Measurements from ENCODE around the gene PRRG2. TPM values are rescaled to one million over a fixed set of nuclear protein-coding genes. Genes with fewer than 3 reads are reported as not detected.
A peak's percentile ranks its signal among the peaks of the same experiment; 100 is the strongest.

The PRRG2 gene
- total and polyA plus RNA-seq, 12 donors, result 0.34 to 2.4 (median 0.72) TPM

DNA sequence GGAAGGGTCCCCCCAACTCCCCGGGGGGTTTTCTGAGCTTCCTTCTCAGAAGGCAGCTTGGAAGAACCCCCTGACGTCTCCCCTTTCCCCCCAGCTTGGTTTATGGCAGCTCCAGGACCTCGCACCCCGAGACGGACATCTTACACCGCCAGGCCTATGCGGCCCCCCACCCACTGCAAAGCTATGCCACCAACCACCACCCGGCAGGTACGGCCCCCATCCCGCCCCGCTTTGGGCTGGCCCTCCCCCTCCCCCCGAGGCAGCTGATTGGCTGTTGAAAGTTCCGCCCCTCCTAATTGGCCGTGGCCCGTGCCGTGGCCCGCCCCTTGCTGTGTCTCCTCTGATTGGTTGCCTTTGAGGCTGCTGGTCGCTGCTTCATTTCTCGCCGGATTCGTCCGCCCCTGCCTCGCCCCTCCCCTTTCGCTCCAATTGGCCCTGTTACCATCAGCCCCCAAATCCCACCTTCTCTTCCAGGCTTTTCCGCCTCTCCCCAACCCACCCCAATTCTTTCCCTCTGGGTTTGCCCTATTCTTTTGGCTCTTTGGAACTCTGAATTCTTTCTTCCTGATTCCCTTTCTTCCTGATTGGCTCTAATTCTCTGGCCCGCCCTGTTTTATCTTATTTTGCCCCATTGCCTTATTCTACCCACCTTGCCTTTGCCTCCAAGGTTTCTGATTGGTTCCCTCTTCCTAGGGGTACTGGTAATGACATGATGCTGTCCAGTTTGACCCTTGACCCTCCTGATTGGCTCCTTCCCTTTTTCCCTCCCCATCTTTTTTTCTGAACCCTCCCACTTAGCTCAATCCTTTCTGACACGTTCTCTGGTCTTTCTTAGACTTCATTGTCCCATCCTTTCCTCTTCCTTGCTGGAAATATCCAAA is 12.4 kb downstream of the PRRG2 start:
- Histone ChIP-seq H3K36me3 (peaks cover 7 to 51% (median 25%) of the 10 kb centered on the region in 9 donors), H3K4me1 (peaks cover 6 to 37% (median 22%) of the 10 kb centered on the region in 9 donors), H3K4me3 (peak overlapping the region in 9 of 10 donors; percentile 73 to 89 (median 82)), H3K27me3 (no peaks in the 10 kb centered on the region), H3K27ac (peak overlapping the region in 9 of 10 donors; percentile 43 to 98 (median 91)), H3K9me3 (no peaks in the 10 kb centered on the region)
- 12 to 19% methylated on average over 26 to 27 of the region's 27 CpGs for WGBS, 2 donors
- TF ChIP-seq, protein P1, sequence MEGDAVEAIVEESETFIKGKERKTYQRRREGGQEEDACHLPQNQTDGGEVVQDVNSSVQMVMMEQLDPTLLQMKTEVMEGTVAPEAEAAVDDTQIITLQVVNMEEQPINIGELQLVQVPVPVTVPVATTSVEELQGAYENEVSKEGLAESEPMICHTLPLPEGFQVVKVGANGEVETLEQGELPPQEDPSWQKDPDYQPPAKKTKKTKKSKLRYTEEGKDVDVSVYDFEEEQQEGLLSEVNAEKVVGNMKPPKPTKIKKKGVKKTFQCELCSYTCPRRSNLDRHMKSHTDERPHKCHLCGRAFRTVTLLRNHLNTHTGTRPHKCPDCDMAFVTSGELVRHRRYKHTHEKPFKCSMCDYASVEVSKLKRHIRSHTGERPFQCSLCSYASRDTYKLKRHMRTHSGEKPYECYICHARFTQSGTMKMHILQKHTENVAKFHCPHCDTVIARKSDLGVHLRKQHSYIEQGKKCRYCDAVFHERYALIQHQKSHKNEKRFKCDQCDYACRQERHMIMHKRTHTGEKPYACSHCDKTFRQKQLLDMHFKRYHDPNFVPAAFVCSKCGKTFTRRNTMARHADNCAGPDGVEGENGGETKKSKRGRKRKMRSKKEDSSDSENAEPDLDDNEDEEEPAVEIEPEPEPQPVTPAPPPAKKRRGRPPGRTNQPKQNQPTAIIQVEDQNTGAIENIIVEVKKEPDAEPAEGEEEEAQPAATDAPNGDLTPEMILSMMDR (IDR thresholded peaks at IDR 0.05), result no peak
- intact Hi-C loops (cut with DNase I), result loop anchor here in 7 of 10 donors (1.0 to 10.0 kb wide), 7 partner anchors 44 to 84 kb away; partner anchors contain the start of genes PRMT1 (in 3 of the 7), BCL2L12 (in 2 of the 7) and IRF3 (in 2 of the 7)
- ATAC-seq (peak; percentile 46 to 76 (median 66)), DNase-seq (peak; percentile 92 to 95)

DNA sequence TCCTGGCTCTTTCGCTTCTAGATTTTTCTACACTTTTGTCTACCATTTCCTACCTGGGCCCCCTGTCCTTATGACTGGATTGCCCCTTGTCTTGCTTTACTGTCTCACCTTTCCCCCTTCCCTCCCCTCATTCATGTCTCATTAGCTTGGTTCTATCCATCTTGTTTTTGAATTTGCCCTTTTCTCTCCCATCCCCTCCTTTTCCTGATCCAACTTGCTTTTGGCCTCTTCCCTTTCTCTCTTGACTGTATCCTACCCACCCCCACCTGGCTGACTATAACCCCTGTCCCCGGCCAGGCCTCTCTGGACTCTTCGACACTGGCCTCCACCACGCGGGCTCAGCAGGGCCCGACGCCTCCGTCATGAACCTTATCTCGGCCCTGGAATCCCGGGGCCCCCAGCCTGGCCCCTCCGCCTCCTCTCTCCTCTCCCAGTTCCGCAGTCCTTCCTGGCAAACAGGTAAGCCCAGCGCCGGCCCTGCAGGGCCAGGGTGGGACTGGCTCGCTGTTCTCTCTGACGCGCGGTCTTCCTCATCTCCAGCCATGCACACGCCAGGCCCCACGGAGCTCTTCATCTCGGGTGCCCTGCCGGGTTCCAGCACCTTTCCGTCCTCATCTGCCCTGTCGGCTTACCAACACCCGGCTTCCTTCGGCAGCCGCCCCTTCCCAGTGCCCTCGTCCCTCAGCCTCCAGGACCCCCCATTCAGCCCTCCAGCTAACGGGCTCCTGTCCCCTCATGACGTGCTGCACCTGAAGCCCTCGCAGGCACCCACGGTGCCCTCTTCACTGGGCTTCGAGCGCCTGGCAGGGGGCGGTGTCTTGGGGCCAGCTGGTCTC is 13.3 kb downstream of the PRRG2 start:
- H3K4me3 ChIP-seq, result no peak overlapping the region

DNA sequence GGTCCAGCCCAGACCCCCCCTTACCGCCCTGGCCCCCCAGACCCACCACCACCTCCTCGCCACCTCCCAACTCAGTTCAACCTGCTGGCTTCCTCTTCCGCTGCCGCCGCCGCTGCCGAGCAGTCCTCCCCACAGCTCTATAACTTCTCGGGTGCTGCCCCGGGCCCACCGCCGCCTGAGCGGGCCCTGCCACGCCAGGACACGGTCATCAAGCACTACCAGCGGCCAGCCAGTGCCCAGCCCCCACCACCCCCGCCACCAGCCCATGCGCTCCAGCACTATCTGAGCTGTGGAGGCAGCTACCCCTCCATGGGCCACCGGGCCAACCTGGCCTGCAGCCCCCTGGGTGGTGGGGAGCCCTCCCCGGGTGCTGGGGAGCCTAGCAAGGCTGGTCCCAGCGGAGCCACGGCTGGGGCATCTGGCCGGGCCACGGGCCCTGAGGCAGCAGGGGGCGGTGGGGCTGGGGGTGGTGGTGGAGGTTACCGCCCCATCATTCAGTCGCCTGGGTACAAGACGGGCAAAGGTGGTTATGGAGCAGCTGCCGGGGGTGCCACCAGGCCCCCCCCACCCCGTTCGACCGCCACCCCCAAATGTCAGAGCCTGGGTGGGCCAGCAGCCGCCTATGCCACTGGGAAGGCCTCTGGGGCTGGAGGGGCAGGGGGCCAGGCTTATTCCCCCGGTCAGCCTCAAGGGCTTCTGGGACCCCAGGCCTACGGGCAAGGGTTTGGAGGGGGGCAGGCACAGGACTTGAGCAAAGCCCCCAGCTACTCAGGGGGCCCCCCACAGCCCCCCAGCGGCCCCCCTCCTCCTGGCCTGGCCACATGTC is 14.1 kb downstream of the PRRG2 start:
- H3K36me3 ChIP-seq, result peaks cover 7 to 68% (median 37%) of the 10 kb centered on the region in 9 donors
- ATAC-seq (no peak), DNase-seq (no peak)
- TF ChIP-seq, protein P1 (IDR thresholded peaks at IDR 0.05), result no peak
- no peaks in the 10 kb centered on the region for H3K27me3 ChIP-seq
- 92 to 93% methylated on average over 35 of the region's 35 CpGs for WGBS, 2 donors
- intact Hi-C loops (cut with DNase I), result loop anchor here in 7 of 10 donors (5.0 to 10.0 kb wide), 5 partner anchors 42 to 82 kb away; partner anchors contain the start of genes PRMT1 (in 3 of the 7), BCL2L12 (in 2 of the 7) and IRF3 (in 2 of the 7)
- H3K4me3 ChIP-seq, result no peak overlapping the region
- no peaks in the 10 kb centered on the region for H3K9me3 ChIP-seq
- peaks cover 6 to 31% (median 22%) of the 10 kb centered on the region in 9 donors for H3K4me1 ChIP-seq
- no peak overlapping the region for H3K27ac ChIP-seq

More for the DNA sequence above, 13.3 kb downstream of the PRRG2 start:
- Histone ChIP-seq H3K27ac (peak overlapping the region in 4 of 10 donors; percentile 37 to 98 (median 84)), H3K9me3 (no peaks in the 10 kb centered on the region), H3K36me3 (peaks cover 7 to 60% (median 31%) of the 10 kb centered on the region in 9 donors), H3K27me3 (no peaks in the 10 kb centered on the region), H3K4me1 (peaks cover 6 to 37% (median 22%) of the 10 kb centered on the region in 9 donors)
- intact Hi-C loops (cut with DNase I), result loop anchor here in 7 of 10 donors (5.0 to 10.0 kb wide), 5 partner anchors 43 to 83 kb away; partner anchors contain the start of genes PRMT1 (in 3 of the 7), BCL2L12 (in 2 of the 7) and IRF3 (in 2 of the 7)
- no peak for ATAC-seq
- TF ChIP-seq, protein P1 (IDR thresholded peaks at IDR 0.05), result no peak
- 75 to 85% methylated on average over 35 of the region's 35 CpGs for WGBS, 2 donors
- no peak for DNase-seq

Measured in heart right ventricle (tissue), 16 donors.